CD8-positive, alpha-beta memory T cell (primary cell): ENCODE data around the gene COPS3. TPM values are rescaled to one million over a fixed set of nuclear protein-coding genes. Genes with fewer than 3 reads are reported as not detected.
A peak's percentile ranks its signal among the peaks of the same experiment; 100 is the strongest.

ENCODE experiments used
- CTCF ChIA-PET: fragments of 350-600 bp; sonication (Branson Sonifier 250); formaldehyde crosslinking; loops from one replicate; lab custom pipeline; 2021; ENCODE audit warnings: antibody characterized with exemption; lab: Charles Lee
- POLR2A ChIA-PET: fragments of 350-600 bp; sonication (Branson Sonifier 250); formaldehyde crosslinking; loops from one replicate; lab custom pipeline; 2021; ENCODE audit warnings: antibody characterized with exemption; lab: Charles Lee
- DNase-seq, 5 donors: peaks; one replicate each; pipeline versions ENCODE4 v3.0.0 to v3.0.0-alpha.2; 2020 to 2022; ENCODE audit warnings: mixed read lengths in 1 of 5
- H3K27ac ChIP-seq: one replicate; pipeline ENCODE4 v1.7.0; 2013; ENCODE audit warnings: low read depth, mild to moderate bottlenecking, low read length, moderate library complexity
- H3K27me3 ChIP-seq: 2 replicates; pipeline ENCODE4 v1.7.0; 2013; ENCODE audit warnings: low read length, mild to moderate bottlenecking; ENCODE audit not compliant: insufficient read depth, poor library complexity, severe bottlenecking
- H3K36me3 ChIP-seq: 2 replicates; pipeline ENCODE4 v1.7.0; 2013; ENCODE audit warnings: mild to moderate bottlenecking, low read length, moderate library complexity; ENCODE audit not compliant: insufficient read depth
- H3K4me1 ChIP-seq: 2 replicates; pipeline ENCODE4 v1.7.0; 2013; ENCODE audit warnings: mild to moderate bottlenecking, low read length, moderate library complexity; ENCODE audit not compliant: insufficient read depth
- H3K4me3 ChIP-seq: 2 replicates; pipeline ENCODE4 v1.7.0; 2013; ENCODE audit warnings: mild to moderate bottlenecking, low read length
- H3K9me3 ChIP-seq: 2 replicates; pipeline ENCODE4 v1.7.0; 2013; ENCODE audit warnings: mild to moderate bottlenecking, low read length
- H3K27ac Mint-ChIP-seq, 8 donors: one replicate each; pipeline ENCODE4 v1.8.0; 2020 to 2021; ENCODE audit warnings: mixed read lengths in 8 of 8, mild to moderate bottlenecking in 6 of 8, inconsistent platforms in 3 of 8, moderate library complexity in 3 of 8
- H3K27me3 Mint-ChIP-seq, 2 donors: one replicate each; pipeline ENCODE4 v1.8.0; 2020 to 2021; ENCODE audit warnings: mixed read lengths in 2 of 2, mild to moderate bottlenecking in 1 of 2, moderate library complexity in 1 of 2
- H3K36me3 Mint-ChIP-seq, 3 donors: one replicate each; pipeline ENCODE4 v1.8.0; 2020 to 2021; ENCODE audit warnings: mixed read lengths in 3 of 3, inconsistent platforms in 1 of 3, mild to moderate bottlenecking in 1 of 3
- H3K4me1 Mint-ChIP-seq, 3 donors: one replicate each; pipeline ENCODE4 v1.8.0; 2020 to 2021; ENCODE audit warnings: mixed read lengths in 3 of 3, inconsistent platforms in 1 of 3, mild to moderate bottlenecking in 1 of 3
- H3K4me3 Mint-ChIP-seq, 7 donors: one replicate each; pipeline ENCODE4 v1.8.0; 2020 to 2021; ENCODE audit warnings: mixed read lengths in 7 of 7, mild to moderate bottlenecking in 6 of 7, moderate library complexity in 4 of 7, inconsistent platforms in 2 of 7
- H3K9me3 Mint-ChIP-seq, 5 donors: one replicate each; pipeline ENCODE4 v1.8.0; 2020 to 2022; ENCODE audit warnings: mixed read lengths in 5 of 5, mild to moderate bottlenecking in 3 of 5, moderate library complexity in 2 of 5, inconsistent platforms in 1 of 5
- polyA plus RNA-seq: library from polyadenylated mRNA; unstranded; fragments of 300-500 nt; fragmentation: Illumina TruSeq; gene quantifications from one replicate; pipeline ENCODE4 v1.2.3, GENCODE V29; 2021
- total RNA-seq, 2 experiments: library from RNA; stranded (reverse); gene quantifications; one replicate each; pipeline ENCODE4 v1.2.3, GENCODE V29; 2021

The COPS3 gene
- total and polyA plus RNA-seq, 3 experiments from 2014 or later, result 86.3 to 137 (median 132) TPM

- Mint-ChIP-seq H3K4me1 (peaks cover 20 to 40% (median 22%) of the 10 kb centered on the region in 3 donors), H3K4me3 (peak overlapping the region; percentile 90 to 98 (median 96))
- CTCF ChIA-PET, result interaction anchor here (1.0 to 2.0 kb wide), 2 partner anchors 43 to 44 kb away, joined by 3 to 4 read pairs; partner anchors contain the start of gene COPS3
Measured at GRCh38 chr17:17236295-17237025, 44.6 kb downstream of the COPS3 start.

GRCh38 chr17:17235212-17236174 is 45.6 kb downstream of the COPS3 start:
- Mint-ChIP-seq H3K9me3 (no peaks in the 10 kb centered on the region), H3K4me1 (peaks cover 20 to 40% (median 22%) of the 10 kb centered on the region in 3 donors), H3K4me3 (peak overlapping the region; percentile 90 to 98 (median 96)), H3K27ac (peak overlapping the region; percentile 97 to 99 (median 99)), H3K27me3 (peaks cover 0 to 4% of the 10 kb centered on the region in 2 donors), H3K36me3 (peaks cover 0 to 35% (median 5%) of the 10 kb centered on the region in 3 donors)
- peak overlapping the region; percentile 92 for H3K4me3 ChIP-seq
- H3K36me3 ChIP-seq, result no peaks in the 10 kb centered on the region
- peak overlapping the region; percentile 99 for H3K27ac ChIP-seq
- H3K9me3 ChIP-seq, result no peaks in the 10 kb centered on the region
- DNase-seq, result no peak
- H3K27me3 ChIP-seq, result no peaks in the 10 kb centered on the region
- peaks cover 14% of the 10 kb centered on the region for H3K4me1 ChIP-seq
- CTCF ChIA-PET, result interaction anchor here (0.7 kb wide), 2 partner anchors 93 to 606 kb away, joined by 3 read pairs; no protein-coding TSS in a partner anchor
- POLR2A ChIA-PET, result interaction anchor here (0.5 kb wide), 1 partner anchor 32 kb away, joined by 3 read pairs; no protein-coding TSS in a partner anchor

More at GRCh38 chr17:17236295-17237025, 44.6 kb downstream of the COPS3 start:
- Histone ChIP-seq H3K27me3 (no peaks in the 10 kb centered on the region), H3K27ac (peak overlapping the region; percentile 99), H3K4me1 (peaks cover 14% of the 10 kb centered on the region), H3K9me3 (no peaks in the 10 kb centered on the region), H3K4me3 (peak overlapping the region; percentile 92), H3K36me3 (no peaks in the 10 kb centered on the region)
- peak in 1 of 5 donors; percentile 2 for DNase-seq
- POLR2A ChIA-PET, result interaction anchor here (0.7 to 1.3 kb wide), 6 partner anchors 45 to 117 kb away, joined by 3 to 6 read pairs (median 4); partner anchors contain the start of gene COPS3
- Mint-ChIP-seq H3K27ac (peak overlapping the region; percentile 97 to 99 (median 99)), H3K9me3 (no peaks in the 10 kb centered on the region), H3K36me3 (peaks cover 0 to 28% (median 3%) of the 10 kb centered on the region in 3 donors), H3K27me3 (peaks cover 0 to 4% of the 10 kb centered on the region in 2 donors)

GRCh38 chr17:17232303-17232621 is 48.8 kb downstream of the COPS3 start:
- H3K36me3 Mint-ChIP-seq, result peaks cover 0 to 61% (median 11%) of the 10 kb centered on the region in 3 donors
- ChIA-PET CTCF (interaction anchor here (1.0 kb wide), 1 partner anchor 29 kb away, joined by 4 read pairs; no protein-coding TSS in a partner anchor), POLR2A (no interaction called here)
- H3K36me3 ChIP-seq, result peaks cover 18% of the 10 kb centered on the region
- no peak overlapping the region for H3K4me3 ChIP-seq
- no peaks in the 10 kb centered on the region for H3K9me3 ChIP-seq
- peak overlapping the region in 2 of 8 donors; percentile 70 to 74 for H3K27ac Mint-ChIP-seq
- H3K27me3 Mint-ChIP-seq, result peaks cover 0 to 1% of the 10 kb centered on the region in 2 donors
- no peak for DNase-seq
- no peak overlapping the region for H3K4me3 Mint-ChIP-seq
- no peak overlapping the region for H3K27ac ChIP-seq
- H3K4me1 ChIP-seq, result peaks cover 14% of the 10 kb centered on the region
- H3K4me1 Mint-ChIP-seq, result peaks cover 16 to 28% (median 17%) of the 10 kb centered on the region in 3 donors
- H3K27me3 ChIP-seq, result no peaks in the 10 kb centered on the region
- H3K9me3 Mint-ChIP-seq, result no peaks in the 10 kb centered on the region

GRCh38 chr17:17231621-17232302 is 49.3 kb downstream of the COPS3 start:
- peak overlapping the region in 1 of 8 donors; percentile 38 for H3K27ac Mint-ChIP-seq
- CTCF ChIA-PET, result interaction anchor here (1.0 kb wide), 1 partner anchor 30 kb away, joined by 4 read pairs; no protein-coding TSS in a partner anchor

GRCh38 chr17:17229416-17230384 is 51.3 kb downstream of the COPS3 start:
- Mint-ChIP-seq H3K36me3 (peaks cover 0 to 75% (median 17%) of the 10 kb centered on the region in 3 donors), H3K9me3 (no peaks in the 10 kb centered on the region), H3K4me3 (no peak overlapping the region), H3K27me3 (no peaks in the 10 kb centered on the region), H3K27ac (peak overlapping the region in 1 of 8 donors; percentile 70), H3K4me1 (peaks cover 0 to 10% (median 0%) of the 10 kb centered on the region in 3 donors)
- Histone ChIP-seq H3K27ac (no peak overlapping the region), H3K9me3 (no peaks in the 10 kb centered on the region), H3K27me3 (no peaks in the 10 kb centered on the region), H3K4me1 (no peaks in the 10 kb centered on the region), H3K36me3 (peaks cover 32% of the 10 kb centered on the region), H3K4me3 (no peak overlapping the region)
- ChIA-PET POLR2A (no interaction called here), CTCF (interaction anchor here (1.1 kb wide), 1 partner anchor 84 kb away, joined by 3 read pairs; no protein-coding TSS in a partner anchor)
- DNase-seq, result no peak

More at GRCh38 chr17:17231621-17232302, 49.3 kb downstream of the COPS3 start:
- Histone ChIP-seq H3K27ac (no peak overlapping the region), H3K9me3 (no peaks in the 10 kb centered on the region), H3K4me3 (no peak overlapping the region), H3K36me3 (peaks cover 18% of the 10 kb centered on the region), H3K27me3 (no peaks in the 10 kb centered on the region), H3K4me1 (peaks cover 14% of the 10 kb centered on the region)
- Mint-ChIP-seq H3K4me1 (peaks cover 16 to 26% (median 16%) of the 10 kb centered on the region in 3 donors), H3K27me3 (no peaks in the 10 kb centered on the region), H3K4me3 (no peak overlapping the region), H3K36me3 (peaks cover 0 to 61% (median 11%) of the 10 kb centered on the region in 3 donors), H3K9me3 (no peaks in the 10 kb centered on the region)
- POLR2A ChIA-PET, result no interaction called here
- no peak for DNase-seq

GRCh38 chr17:17228521-17229279 is 52.3 kb downstream of the COPS3 start:
- POLR2A ChIA-PET, result no interaction called here
- peaks cover 32% of the 10 kb centered on the region for H3K36me3 ChIP-seq
- H3K27ac Mint-ChIP-seq, result peak overlapping the region in 1 of 8 donors; percentile 36

More at GRCh38 chr17:17228521-17229279, 52.3 kb downstream of the COPS3 start:
- no peak for DNase-seq
- Histone ChIP-seq H3K9me3 (no peaks in the 10 kb centered on the region), H3K4me3 (no peak overlapping the region), H3K27me3 (no peaks in the 10 kb centered on the region), H3K27ac (no peak overlapping the region), H3K4me1 (no peaks in the 10 kb centered on the region)
- Mint-ChIP-seq H3K27me3 (no peaks in the 10 kb centered on the region), H3K9me3 (no peaks in the 10 kb centered on the region), H3K4me3 (no peak overlapping the region), H3K4me1 (peaks cover 0 to 7% (median 0%) of the 10 kb centered on the region in 3 donors), H3K36me3 (peaks cover 0 to 85% (median 17%) of the 10 kb centered on the region in 3 donors)
- CTCF ChIA-PET, result interaction anchor here (1.1 kb wide), 1 partner anchor 85 kb away, joined by 3 read pairs; no protein-coding TSS in a partner anchor
